B cell (primary cell): ENCODE measurements around the gene SNX19. TPM values are rescaled to one million over a fixed set of nuclear protein-coding genes. Genes with fewer than 3 reads are reported as not detected.

Experiments
- ATAC-seq: fragments of 200-7000 bp; cut with Tn5 transposase; one replicate; pipeline ENCODE4 v1.10.0; 2021; ENCODE audit warnings: low read depth, mild to moderate bottlenecking, moderate number of reproducible peaks, moderate library complexity
- CTCF ChIA-PET: fragments of 350-600 bp; sonication (Branson Sonifier 250); formaldehyde crosslinking; loops from one replicate; lab custom pipeline; 2021; ENCODE audit warnings: antibody characterized with exemption, inconsistent platforms; lab: Charles Lee
- POLR2A ChIA-PET: fragments of 350-600 bp; sonication (Branson Sonifier 250); formaldehyde crosslinking; loops from one replicate; lab custom pipeline; 2021; ENCODE audit warnings: antibody characterized with exemption; lab: Charles Lee
- DNase-seq: peaks from one replicate; pipeline ENCODE4 v3.0.0; 2013
- H2AFZ ChIP-seq: 2 replicates; pipeline ENCODE4 v1.6.1; 2012; ENCODE audit warnings: mild to moderate bottlenecking, low read depth, low read length; ENCODE audit not compliant: insufficient read depth, poor library complexity, severe bottlenecking
- H3K27ac ChIP-seq, 2 donors: 1 replicate in 1 of 2; 2 replicates in 1 of 2; pipeline ENCODE4 v1.5.1; 2012 to 2013; ENCODE audit warnings: low read length in 2 of 2, mild to moderate bottlenecking in 2 of 2, moderate library complexity in 1 of 2
- H3K27me3 ChIP-seq, 4 experiments: fragments of 200-600 bp in 1 of 4; sonication (generic) in 1 of 4; replicated peaks in 1 of 4; 1 replicate in 2 of 4; 2 replicates in 2 of 4; pipeline versions ENCODE4 v1.6.1 to v1.7.0; 2013 to 2016; ENCODE audit warnings: low read length in 3 of 4, mild to moderate bottlenecking in 2 of 4, mixed read lengths in 1 of 4, moderate library complexity in 1 of 4; ENCODE audit not compliant: insufficient read depth in 4 of 4, control insufficient read depth in 3 of 4; ENCODE audit errors: control extremely low read depth in 1 of 4
- H3K36me3 ChIP-seq, 2 experiments: replicated peaks in 1 of 2; 1 replicate in 1 of 2; 2 replicates in 1 of 2; pipeline versions ENCODE4 v1.6.1 to v1.7.1; 2013; ENCODE audit warnings: low read length in 1 of 2; ENCODE audit not compliant: insufficient read depth in 2 of 2, control insufficient read depth in 1 of 2; ENCODE audit errors: control extremely low read depth in 1 of 2, extremely low read depth in 1 of 2
- H3K4me1 ChIP-seq, 2 donors: fragments of 200-600 bp in 1 of 2; sonication (generic) in 1 of 2; 1 replicate in 1 of 2; 2 replicates in 1 of 2; pipeline versions ENCODE4 v1.5.1 to v1.6.1; 2013 to 2017; ENCODE audit warnings: low read length in 2 of 2; ENCODE audit not compliant: control insufficient read depth in 2 of 2, insufficient read depth in 2 of 2
- H3K4me2 ChIP-seq: replicated peaks from 2 replicates; pipeline ENCODE3; 2012; ENCODE audit warnings: mild to moderate bottlenecking, low read depth, low read length; ENCODE audit not compliant: poor library complexity, severe bottlenecking
- H3K4me3 ChIP-seq, 5 experiments: fragments of 200-600 bp in 1 of 5; sonication (generic) in 1 of 5; 1 replicate in 3 of 5; 2 replicates in 2 of 5; pipeline versions ENCODE4 v1.5.1 to v1.7.0; 2011 to 2016; ENCODE audit warnings: low read length in 4 of 5, mild to moderate bottlenecking in 4 of 5, low read depth in 2 of 5, control low read depth in 1 of 5, moderate library complexity in 1 of 5; ENCODE audit not compliant: insufficient read depth in 1 of 5; ENCODE audit errors: control extremely low read depth in 1 of 5, extremely low read depth in 1 of 5
- H3K79me2 ChIP-seq: fragments of 200-600 bp; sonication (generic); one replicate; pipeline ENCODE4 v1.6.0; 2016; ENCODE audit warnings: low read length; ENCODE audit not compliant: control insufficient read depth, insufficient read depth
- H3K9ac ChIP-seq: fragments of 200-600 bp; sonication (generic); 2 replicates; pipeline ENCODE4 v1.6.1; 2017; ENCODE audit warnings: mild to moderate bottlenecking, low read length, moderate library complexity
- H3K9me3 ChIP-seq, 3 donors: one replicate each; pipeline versions ENCODE4 v1.6.1 to v1.7.1; 2013; ENCODE audit warnings: low read length in 2 of 3; ENCODE audit not compliant: control insufficient read depth in 2 of 3, insufficient read depth in 1 of 3; ENCODE audit errors: control extremely low read depth in 1 of 3
- H4K20me1 ChIP-seq: 2 replicates; pipeline ENCODE4 v1.6.0; 2012; ENCODE audit warnings: mild to moderate bottlenecking, low read length; ENCODE audit not compliant: insufficient read depth, control insufficient read depth, poor library complexity, severe bottlenecking
- H3K27ac Mint-ChIP-seq: one replicate; pipeline ENCODE4 v1.8.0; 2021; ENCODE audit warnings: mixed read lengths
- H3K27me3 Mint-ChIP-seq: one replicate; pipeline ENCODE4 v1.8.0; 2021; ENCODE audit warnings: mixed read lengths
- H3K4me1 Mint-ChIP-seq: one replicate; pipeline ENCODE4 v1.8.0; 2021; ENCODE audit warnings: mixed read lengths
- H3K4me3 Mint-ChIP-seq: one replicate; pipeline ENCODE4 v1.8.0; 2021; ENCODE audit warnings: mixed read lengths
- H3K9me3 Mint-ChIP-seq: one replicate; pipeline ENCODE4 v1.8.0; 2022; ENCODE audit warnings: mixed read lengths; ENCODE audit not compliant: insufficient read depth
- CTCF ChIP-seq: fragments of 200-600 bp; IDR thresholded peaks from one replicate; pipeline ENCODE4 v1.8.0; 2022; ENCODE audit warnings: antibody characterized with exemption, mild to moderate bottlenecking
- EZH2 ChIP-seq: IDR thresholded peaks from 2 replicates; pipeline ENCODE4 v1.6.1; 2012; ENCODE audit warnings: borderline replicate concordance, low read depth, mild to moderate bottlenecking, moderate library complexity, low read length; ENCODE audit not compliant: insufficient read depth, poor library complexity, severe bottlenecking
- WGBS: methylation state at CpG from one replicate; pipeline ENCODE4 v1.1.5; 2013; ENCODE audit warnings: missing lambda C conversion rate; ENCODE audit not compliant: insufficient coverage; 5-methylcytosine and 5-hydroxymethylcytosine counted together
- intact Hi-C: fragments of 100-400 bp; cut with micrococcal nuclease; formaldehyde crosslinking; loops from one replicate; pipeline ENCODE4 v1.10.0; 2022
- polyA plus RNA-seq: library from polyadenylated mRNA; depleted of rRNA; stranded (reverse); fragments of >200 nt; gene quantifications from 2 replicates; pipeline ENCODE4 v1.2.3, GENCODE V29; 2012
- total RNA-seq, 2 donors: library from RNA; stranded (reverse); fragments of 120-200 nt in 1 of 2; gene quantifications; 1 replicate in 1 of 2; 2 replicates in 1 of 2; pipeline versions ENCODE4 v1.2.3 to v1.2.4, GENCODE V29; 2013 to 2022

Gene SNX19
- total and polyA plus RNA-seq, 2 donors (not counting 1 experiment from before 2014, with no cell fraction given), result 24.2 to 74.0 TPM

DNA sequence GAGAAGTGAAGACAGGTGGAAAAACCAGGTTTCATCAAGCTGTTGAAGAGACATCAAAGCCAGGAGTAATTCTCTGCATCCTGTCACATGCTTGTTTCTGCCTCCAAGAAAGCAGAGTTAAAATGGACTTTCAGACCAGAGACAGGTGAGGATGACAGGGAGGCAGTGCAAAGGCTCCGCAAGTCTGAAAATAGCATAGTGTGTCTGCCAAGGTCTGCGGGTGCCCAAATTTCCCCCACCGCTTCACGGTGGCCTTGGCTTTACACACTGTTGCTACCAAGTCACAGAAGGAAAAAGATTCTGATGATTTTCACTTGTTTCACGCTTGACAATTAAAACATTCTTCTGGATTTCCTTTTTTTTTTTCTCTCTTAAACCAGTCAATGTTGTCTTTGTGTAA is 44.2 kb downstream of the SNX19 start:
- CTCF ChIA-PET, result interaction anchor here (3.0 kb wide), 1 partner anchor 10 kb away, joined by 14 read pairs; no protein-coding TSS in a partner anchor
- no peak overlapping the region for H3K27ac Mint-ChIP-seq

GRCh38 chr11:130871616-130872015 is 44.7 kb downstream of the SNX19 start:
- H4K20me1 ChIP-seq, result no peaks in the 10 kb centered on the region
- WGBS, result 100% methylated on average over 2 of the region's 2 CpGs
- no peaks in the 10 kb centered on the region for H3K9me3 ChIP-seq
- H2AFZ ChIP-seq, result no peak overlapping the region
- intact Hi-C loops, result no loop called here
- Mint-ChIP-seq H3K4me3 (no peak overlapping the region), H3K27ac (no peak overlapping the region), H3K4me1 (no peaks in the 10 kb centered on the region), H3K9me3 (no peaks in the 10 kb centered on the region), H3K27me3 (no peaks in the 10 kb centered on the region)
- no peak overlapping the region for H3K9ac ChIP-seq
- H3K36me3 ChIP-seq, result peaks cover 14 to 37% of the 10 kb centered on the region in 2 experiments
- H3K27me3 ChIP-seq, result no peaks in the 10 kb centered on the region
- POLR2A ChIA-PET, result no interaction called here
- H3K79me2 ChIP-seq, result no peaks in the 10 kb centered on the region
- CTCF ChIA-PET, result interaction anchor here (3.0 kb wide), 1 partner anchor 10 kb away, joined by 14 read pairs; no protein-coding TSS in a partner anchor
- H3K4me2 ChIP-seq, result no peak overlapping the region
- no peak for DNase-seq
- no peak for TF ChIP-seq CTCF
- TF ChIP-seq EZH2, result no peak
- no peak for ATAC-seq
- no peak overlapping the region for H3K4me3 ChIP-seq
- no peaks in the 10 kb centered on the region for H3K4me1 ChIP-seq
- no peak overlapping the region for H3K27ac ChIP-seq

More for the DNA sequence above, 44.2 kb downstream of the SNX19 start:
- Histone ChIP-seq H3K27me3 (no peaks in the 10 kb centered on the region), H3K27ac (no peak overlapping the region), H3K4me2 (no peak overlapping the region), H3K79me2 (no peaks in the 10 kb centered on the region), H3K36me3 (peaks cover 15 to 42% of the 10 kb centered on the region in 2 experiments), H3K4me1 (no peaks in the 10 kb centered on the region), H2AFZ (no peak overlapping the region), H3K4me3 (no peak overlapping the region), H3K9me3 (no peaks in the 10 kb centered on the region), H3K9ac (no peak overlapping the region), H4K20me1 (no peaks in the 10 kb centered on the region)
- POLR2A ChIA-PET, result no interaction called here
- ATAC-seq, result no peak
- DNase-seq, result no peak
- Mint-ChIP-seq H3K27me3 (no peaks in the 10 kb centered on the region), H3K4me3 (no peak overlapping the region), H3K9me3 (no peaks in the 10 kb centered on the region), H3K4me1 (no peaks in the 10 kb centered on the region)
- TF ChIP-seq CTCF (no peak), EZH2 (no peak)
- intact Hi-C loops, result no loop called here
- 100% methylated on average over 2 of the region's 5 CpGs for WGBS
